WTC11 (cell line): ENCODE results near the gene PDE4B. TPM values are rescaled to one million over a fixed set of nuclear protein-coding genes. Genes with fewer than 3 reads are reported as not detected.

ENCODE experiments used
- ATAC-seq: fragments of 200-7000 bp; cut with Tn5 transposase; 2 replicates; pipeline ENCODE4 v1.10.0; 2021; ENCODE audit warnings: mild to moderate bottlenecking, moderate library complexity
- CTCF ChIA-PET: fragments of 300-600 bp; sonication (Branson Sonifier 250); formaldehyde crosslinking; loops from one replicate; lab custom pipeline; 2021; ENCODE audit warnings: antibody characterized with exemption; lab: Charles Lee
- POLR2A ChIA-PET: fragments of 350-600 bp; sonication (Branson Sonifier 250); formaldehyde crosslinking; loops from one replicate; lab custom pipeline; 2021; ENCODE audit warnings: antibody characterized with exemption; lab: Charles Lee
- DNase-seq: peaks from one replicate; pipeline ENCODE4 v3.0.0; 2021; ENCODE audit warnings: low spot score
- H3K27ac Mint-ChIP-seq: 2 replicates; pipeline ENCODE4 v1.8.0; 2021; ENCODE audit warnings: mixed read lengths
- H3K27me3 Mint-ChIP-seq: 2 replicates; pipeline ENCODE4 v1.8.0; 2021; ENCODE audit warnings: low read depth, mild to moderate bottlenecking, moderate library complexity, mixed read lengths
- H3K36me3 Mint-ChIP-seq: 2 replicates; pipeline ENCODE4 v1.8.0; 2021; ENCODE audit warnings: mixed read lengths
- H3K4me1 Mint-ChIP-seq: 2 replicates; pipeline ENCODE4 v1.8.0; 2022; ENCODE audit warnings: mixed read lengths
- H3K4me3 Mint-ChIP-seq: 2 replicates; pipeline ENCODE4 v1.8.0; 2021; ENCODE audit warnings: mild to moderate bottlenecking, moderate library complexity, mixed read lengths
- H3K9me3 Mint-ChIP-seq: 2 replicates; pipeline ENCODE4 v1.8.0; 2021; ENCODE audit warnings: mixed read lengths
- AFF4 ChIP-seq: sonication (generic); formaldehyde crosslinking; IDR thresholded peaks from 2 replicates; pipeline ENCODE4 v1.8.1; 2023; ENCODE audit warnings: mild to moderate bottlenecking, missing genetic modification reagents, borderline replicate concordance
- CREM ChIP-seq: sonication (generic); formaldehyde crosslinking; IDR thresholded peaks from 2 replicates; pipeline ENCODE4 v1.8.1; 2022; ENCODE audit warnings: mild to moderate bottlenecking, missing genetic modification reagents, moderate library complexity
- CTCF ChIP-seq: fragments of 200-600 bp; IDR thresholded peaks from 2 replicates; pipeline ENCODE4 v1.8.0; 2022; ENCODE audit warnings: antibody characterized with exemption
- E2F1 ChIP-seq: sonication (generic); formaldehyde crosslinking; IDR thresholded peaks from 2 replicates; pipeline ENCODE4 v1.8.0; 2022; ENCODE audit warnings: mild to moderate bottlenecking, missing genetic modification reagents
- EMX1 ChIP-seq: fragments of 250-450 bp; sonication (Bioruptor Pico); IDR thresholded peaks from 2 replicates; pipeline ENCODE4 v1.8.0; 2021; ENCODE audit warnings: mild to moderate bottlenecking
- FOXJ3 ChIP-seq: sonication (generic); formaldehyde crosslinking; IDR thresholded peaks from 2 replicates; pipeline ENCODE4 v1.9.0; 2021; ENCODE audit warnings: missing genetic modification reagents, mild to moderate bottlenecking, borderline replicate concordance
- FOXK1 ChIP-seq: sonication (generic); formaldehyde crosslinking; IDR thresholded peaks from 2 replicates; pipeline ENCODE4 v1.8.0; 2022; ENCODE audit warnings: mild to moderate bottlenecking, moderate library complexity, missing genetic modification reagents
- JUN ChIP-seq: sonication (generic); formaldehyde crosslinking; IDR thresholded peaks from 2 replicates; pipeline ENCODE4 v1.8.0; 2023; ENCODE audit warnings: mild to moderate bottlenecking, missing genetic modification reagents
- NFATC4 ChIP-seq: fragments of 250-450 bp; sonication (Bioruptor Pico); IDR thresholded peaks from 2 replicates; pipeline ENCODE4 v1.9.0; 2021; ENCODE audit warnings: mild to moderate bottlenecking
- NFE2L1 ChIP-seq: sonication (generic); formaldehyde crosslinking; IDR thresholded peaks from 2 replicates; pipeline ENCODE4 v1.8.1; 2023; ENCODE audit warnings: missing genetic modification reagents
- PRRX2 ChIP-seq: fragments of 250-450 bp; sonication (Bioruptor Pico); IDR thresholded peaks from 2 replicates; pipeline ENCODE4 v1.8.0; 2021; ENCODE audit warnings: mild to moderate bottlenecking
- RORB ChIP-seq: fragments of 250-450 bp; sonication (Bioruptor Pico); IDR thresholded peaks from 2 replicates; pipeline ENCODE4 v1.9.0; 2021; ENCODE audit warnings: mild to moderate bottlenecking
- SOX15 ChIP-seq: fragments of 250-450 bp; sonication (Bioruptor Pico); IDR thresholded peaks from 2 replicates; pipeline ENCODE4 v1.9.0; 2021; ENCODE audit warnings: mild to moderate bottlenecking
- STAT6 ChIP-seq: sonication (generic); formaldehyde crosslinking; conservative IDR thresholded peaks from 2 replicates; pipeline ENCODE4 v1.8.1; 2023; ENCODE audit warnings: mild to moderate bottlenecking, low read depth, missing genetic modification reagents, moderate library complexity
- TEAD1 ChIP-seq: sonication (generic); formaldehyde crosslinking; IDR thresholded peaks from 2 replicates; pipeline ENCODE4 v1.8.0; 2022; ENCODE audit warnings: mild to moderate bottlenecking, missing genetic modification reagents
- ZNF263 ChIP-seq: sonication (generic); formaldehyde crosslinking; IDR thresholded peaks from 2 replicates; pipeline ENCODE4 v1.8.1; 2022; ENCODE audit warnings: low read depth, mild to moderate bottlenecking, moderate library complexity, missing genetic modification reagents
- ZNF532 ChIP-seq: fragments of 250-450 bp; sonication (Bioruptor Pico); IDR thresholded peaks from 2 replicates; pipeline ENCODE4 v1.9.0; 2021; ENCODE audit warnings: mild to moderate bottlenecking, borderline replicate concordance
- total RNA-seq: library from RNA; stranded (reverse); gene quantifications from 3 replicates; pipeline ENCODE4 v1.2.3, GENCODE V29; 2021

The PDE4B gene
- total RNA-seq, 1 experiment from 2014 or later = 8.0 TPM

- no peak for ATAC-seq
- Mint-ChIP-seq H3K4me3 (no peak overlapping the region), H3K27me3 (no peaks in the 10 kb centered on the region), H3K36me3 (no peaks in the 10 kb centered on the region), H3K27ac (no peak overlapping the region), H3K4me1 (peaks cover 15% of the 10 kb centered on the region), H3K9me3 (no peaks in the 10 kb centered on the region)
- ChIA-PET POLR2A (no interaction called here), CTCF (no interaction called here)
- DNase-seq = no peak
- TF ChIP-seq AFF4 (CRISPR knock-in tag) (no peak), ZNF263 (no peak), PRRX2 (CRISPR knock-in tag) (no peak), NFE2L1 (CRISPR knock-in tag) (no peak), NFATC4 (CRISPR knock-in tag) (no peak)
Observed at GRCh38 chr1:65814752-65815151, 22.1 kb downstream of the PDE4B start.

GRCh38 chr1:65817891-65818290 lies 25.2 kb downstream of the PDE4B start:
- no peak for DNase-seq
- H3K4me1 Mint-ChIP-seq = no peaks in the 10 kb centered on the region
- no peak overlapping the region for H3K4me3 Mint-ChIP-seq
- ChIA-PET POLR2A (no interaction called here), CTCF (no interaction called here)
- H3K27ac Mint-ChIP-seq = no peak overlapping the region
- no peak for TF ChIP-seq TEAD1 (CRISPR knock-in tag)
- no peak for TF ChIP-seq JUN (CRISPR knock-in tag)
- no peak for TF ChIP-seq CREM (CRISPR knock-in tag)
- no peak for TF ChIP-seq RORB
- TF ChIP-seq NFATC4 (CRISPR knock-in tag) = no peak
- no peak for TF ChIP-seq FOXK1 (CRISPR knock-in tag)
- TF ChIP-seq EMX1 (CRISPR knock-in tag) = no peak
- TF ChIP-seq CTCF = no peak
- ATAC-seq = no peak
- H3K36me3 Mint-ChIP-seq = no peaks in the 10 kb centered on the region
- no peaks in the 10 kb centered on the region for H3K9me3 Mint-ChIP-seq
- H3K27me3 Mint-ChIP-seq = no peaks in the 10 kb centered on the region

GRCh38 chr1:65818966-65819365 lies 26.3 kb downstream of the PDE4B start:
- no peaks in the 10 kb centered on the region for H3K9me3 Mint-ChIP-seq
- DNase-seq (no peak), ATAC-seq (no peak)
- ChIA-PET POLR2A (no interaction called here), CTCF (no interaction called here)
- no peak overlapping the region for H3K27ac Mint-ChIP-seq
- H3K4me1 Mint-ChIP-seq = no peaks in the 10 kb centered on the region
- no peak overlapping the region for H3K4me3 Mint-ChIP-seq
- H3K27me3 Mint-ChIP-seq = no peaks in the 10 kb centered on the region
- H3K36me3 Mint-ChIP-seq = no peaks in the 10 kb centered on the region
- TF ChIP-seq SOX15 (CRISPR knock-in tag) (no peak), STAT6 (CRISPR knock-in tag) (no peak), E2F1 (CRISPR knock-in tag) (no peak), ZNF532 (no peak), JUN (CRISPR knock-in tag) (no peak), FOXJ3 (CRISPR knock-in tag) (no peak), NFE2L1 (CRISPR knock-in tag) (no peak)
